Spleen (tissue), 7 donors: ENCODE results near the gene SLC1A2.

Experiments used
- CTCF ChIP-seq, 11 experiments: fragments of 200-600 bp in 7 of 11; fragments of 450-650 bp in 4 of 11; sonication (generic) in 4 of 11; IDR thresholded peaks in 8 of 11; conservative IDR thresholded peaks in 3 of 11; 1 replicate in 7 of 11; 2 replicates in 4 of 11; pipeline versions ENCODE4 v1.4.0 to v1.8.0; 2016 to 2021; ENCODE audit warnings: antibody characterized with exemption in 11 of 11, inconsistent platforms in 4 of 11, mild to moderate bottlenecking in 1 of 11
- POLR2AphosphoS5 ChIP-seq, 3 donors: sonication (generic); formaldehyde crosslinking; IDR thresholded peaks; one replicate each; pipeline ENCODE4 v1.5.1; 2017; ENCODE audit warnings: antibody characterized with exemption in 3 of 3
- donor health status: DM: no; HTN: no; CAD: no; lungs with moderate emphysema.
- donor health status: DM: no; HTN: no; CAD: no.
- donor health status: DM: no; HTN: no; CAD: no.

- TF ChIP-seq POLR2AphosphoS5 (IDR thresholded peaks at IDR 0.05) (no peak), CTCF (IDR thresholded peaks at IDR 0.05 in 8 of 11, conservative IDR thresholded peaks at IDR 0.05 in 3 of 11) (no peak)
Observed at GRCh38 chr11:35316161-35316560, 103.2 kb downstream of the SLC1A2 start.
